ENCODE measurements around the gene HOOK1. TPM values are rescaled to one million over a fixed set of nuclear protein-coding genes. Genes with fewer than 3 reads are reported as not detected.

The HOOK1 gene
- total and polyA plus RNA-seq, 2 of the 13 experiments (the other 11 are each of a cell fraction or from before 2014, with no cell fraction given) = 11.3 to 24.2 TPM

DNA sequence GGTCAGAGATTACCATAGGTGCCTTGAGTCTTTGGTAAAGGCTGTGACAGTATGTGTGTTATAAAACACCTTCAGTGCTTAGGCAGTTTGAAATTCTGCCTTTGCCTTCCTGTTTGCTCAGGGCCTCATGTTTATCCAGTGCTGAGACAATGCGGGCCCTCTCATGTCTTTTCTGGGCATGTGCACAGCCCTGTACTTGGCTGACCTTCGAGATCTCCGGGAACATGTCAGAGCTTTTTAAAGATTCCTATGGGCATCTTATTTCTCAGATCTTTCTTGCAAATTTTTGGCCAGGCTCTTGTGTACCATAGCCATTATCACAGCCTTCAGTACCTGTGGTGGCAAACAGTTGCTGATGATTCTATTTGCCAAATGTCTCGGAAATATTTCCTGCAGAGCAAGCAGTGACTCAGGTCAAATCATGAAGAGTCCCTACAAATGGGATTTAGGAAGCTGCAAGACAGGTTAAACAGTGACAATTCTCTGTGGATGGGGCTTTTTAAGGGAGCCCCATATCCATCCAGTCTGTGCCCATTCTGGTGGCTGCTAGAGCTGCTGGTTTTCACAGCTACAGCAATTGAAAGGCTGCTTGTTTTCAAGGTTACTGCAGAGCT lies 42.1 kb downstream of the HOOK1 start (continued):
- TF ChIP-seq ZFP36 (IDR thresholded peaks at IDR 0.05; ENCODE audit: borderline replicate concordance, low read depth, low read length, partially characterized antibody) (no peak), KMT2A (CRISPR knock-in tag; IDR thresholded peaks at IDR 0.05) (peak; percentile 41; the same call in 1 of the 2 replicates), STAG1 (CRISPR knock-in tag; IDR thresholded peaks at IDR 0.05) (no peak), HOXA7 (CRISPR knock-in tag; IDR thresholded peaks at IDR 0.05) (no peak), PHF21A (CRISPR knock-in tag; IDR thresholded peaks at IDR 0.05) (peak; percentile 53; the same call in 1 of the 2 replicates), ZNF264 (CRISPR knock-in tag; IDR thresholded peaks at IDR 0.05) (peak; percentile 62; the same call in 1 of the 2 replicates), TGIF2 (CRISPR knock-in tag; IDR thresholded peaks at IDR 0.05) (peak; percentile 68), TBX2 (CRISPR knock-in tag; IDR thresholded peaks at IDR 0.05; ENCODE audit: borderline replicate concordance) (peak; percentile 70; the same call in 1 of the 2 replicates)
- TF ChIP-seq, protein P1, sequence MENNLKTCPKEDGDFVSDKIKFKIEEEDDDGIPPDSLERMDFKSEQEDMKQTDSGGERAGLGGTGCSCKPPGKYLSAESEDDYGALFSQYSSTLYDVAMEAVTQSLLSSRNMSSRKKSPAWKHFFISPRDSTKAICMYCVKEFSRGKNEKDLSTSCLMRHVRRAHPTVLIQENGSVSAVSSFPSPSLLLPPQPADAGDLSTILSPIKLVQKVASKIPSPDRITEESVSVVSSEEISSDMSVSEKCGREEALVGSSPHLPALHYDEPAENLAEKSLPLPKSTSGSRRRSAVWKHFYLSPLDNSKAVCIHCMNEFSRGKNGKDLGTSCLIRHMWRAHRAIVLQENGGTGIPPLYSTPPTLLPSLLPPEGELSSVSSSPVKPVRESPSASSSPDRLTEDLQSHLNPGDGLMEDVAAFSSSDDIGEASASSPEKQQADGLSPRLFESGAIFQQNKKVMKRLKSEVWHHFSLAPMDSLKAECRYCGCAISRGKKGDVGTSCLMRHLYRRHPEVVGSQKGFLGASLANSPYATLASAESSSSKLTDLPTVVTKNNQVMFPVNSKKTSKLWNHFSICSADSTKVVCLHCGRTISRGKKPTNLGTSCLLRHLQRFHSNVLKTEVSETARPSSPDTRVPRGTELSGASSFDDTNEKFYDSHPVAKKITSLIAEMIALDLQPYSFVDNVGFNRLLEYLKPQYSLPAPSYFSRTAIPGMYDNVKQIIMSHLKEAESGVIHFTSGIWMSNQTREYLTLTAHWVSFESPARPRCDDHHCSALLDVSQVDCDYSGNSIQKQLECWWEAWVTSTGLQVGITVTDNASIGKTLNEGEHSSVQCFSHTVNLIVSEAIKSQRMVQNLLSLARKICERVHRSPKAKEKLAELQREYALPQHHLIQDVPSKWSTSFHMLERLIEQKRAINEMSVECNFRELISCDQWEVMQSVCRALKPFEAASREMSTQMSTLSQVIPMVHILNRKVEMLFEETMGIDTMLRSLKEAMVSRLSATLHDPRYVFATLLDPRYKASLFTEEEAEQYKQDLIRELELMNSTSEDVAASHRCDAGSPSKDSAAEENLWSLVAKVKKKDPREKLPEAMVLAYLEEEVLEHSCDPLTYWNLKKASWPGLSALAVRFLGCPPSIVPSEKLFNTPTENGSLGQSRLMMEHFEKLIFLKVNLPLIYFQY (CRISPR knock-in tag; IDR thresholded peaks at IDR 0.05; ENCODE audit: borderline replicate concordance) = peak; percentile 57; the same call in 1 of the 2 replicates
- TF ChIP-seq, protein P2, sequence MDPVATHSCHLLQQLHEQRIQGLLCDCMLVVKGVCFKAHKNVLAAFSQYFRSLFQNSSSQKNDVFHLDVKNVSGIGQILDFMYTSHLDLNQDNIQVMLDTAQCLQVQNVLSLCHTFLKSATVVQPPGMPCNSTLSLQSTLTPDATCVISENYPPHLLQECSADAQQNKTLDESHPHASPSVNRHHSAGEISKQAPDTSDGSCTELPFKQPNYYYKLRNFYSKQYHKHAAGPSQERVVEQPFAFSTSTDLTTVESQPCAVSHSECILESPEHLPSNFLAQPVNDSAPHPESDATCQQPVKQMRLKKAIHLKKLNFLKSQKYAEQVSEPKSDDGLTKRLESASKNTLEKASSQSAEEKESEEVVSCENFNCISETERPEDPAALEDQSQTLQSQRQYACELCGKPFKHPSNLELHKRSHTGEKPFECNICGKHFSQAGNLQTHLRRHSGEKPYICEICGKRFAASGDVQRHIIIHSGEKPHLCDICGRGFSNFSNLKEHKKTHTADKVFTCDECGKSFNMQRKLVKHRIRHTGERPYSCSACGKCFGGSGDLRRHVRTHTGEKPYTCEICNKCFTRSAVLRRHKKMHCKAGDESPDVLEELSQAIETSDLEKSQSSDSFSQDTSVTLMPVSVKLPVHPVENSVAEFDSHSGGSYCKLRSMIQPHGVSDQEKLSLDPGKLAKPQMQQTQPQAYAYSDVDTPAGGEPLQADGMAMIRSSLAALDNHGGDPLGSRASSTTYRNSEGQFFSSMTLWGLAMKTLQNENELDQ (CRISPR knock-in tag; IDR thresholded peaks at IDR 0.05; ENCODE audit: borderline replicate concordance) = peak; percentile 54; the same call in 1 of the 2 replicates
- TF ChIP-seq, protein P3, sequence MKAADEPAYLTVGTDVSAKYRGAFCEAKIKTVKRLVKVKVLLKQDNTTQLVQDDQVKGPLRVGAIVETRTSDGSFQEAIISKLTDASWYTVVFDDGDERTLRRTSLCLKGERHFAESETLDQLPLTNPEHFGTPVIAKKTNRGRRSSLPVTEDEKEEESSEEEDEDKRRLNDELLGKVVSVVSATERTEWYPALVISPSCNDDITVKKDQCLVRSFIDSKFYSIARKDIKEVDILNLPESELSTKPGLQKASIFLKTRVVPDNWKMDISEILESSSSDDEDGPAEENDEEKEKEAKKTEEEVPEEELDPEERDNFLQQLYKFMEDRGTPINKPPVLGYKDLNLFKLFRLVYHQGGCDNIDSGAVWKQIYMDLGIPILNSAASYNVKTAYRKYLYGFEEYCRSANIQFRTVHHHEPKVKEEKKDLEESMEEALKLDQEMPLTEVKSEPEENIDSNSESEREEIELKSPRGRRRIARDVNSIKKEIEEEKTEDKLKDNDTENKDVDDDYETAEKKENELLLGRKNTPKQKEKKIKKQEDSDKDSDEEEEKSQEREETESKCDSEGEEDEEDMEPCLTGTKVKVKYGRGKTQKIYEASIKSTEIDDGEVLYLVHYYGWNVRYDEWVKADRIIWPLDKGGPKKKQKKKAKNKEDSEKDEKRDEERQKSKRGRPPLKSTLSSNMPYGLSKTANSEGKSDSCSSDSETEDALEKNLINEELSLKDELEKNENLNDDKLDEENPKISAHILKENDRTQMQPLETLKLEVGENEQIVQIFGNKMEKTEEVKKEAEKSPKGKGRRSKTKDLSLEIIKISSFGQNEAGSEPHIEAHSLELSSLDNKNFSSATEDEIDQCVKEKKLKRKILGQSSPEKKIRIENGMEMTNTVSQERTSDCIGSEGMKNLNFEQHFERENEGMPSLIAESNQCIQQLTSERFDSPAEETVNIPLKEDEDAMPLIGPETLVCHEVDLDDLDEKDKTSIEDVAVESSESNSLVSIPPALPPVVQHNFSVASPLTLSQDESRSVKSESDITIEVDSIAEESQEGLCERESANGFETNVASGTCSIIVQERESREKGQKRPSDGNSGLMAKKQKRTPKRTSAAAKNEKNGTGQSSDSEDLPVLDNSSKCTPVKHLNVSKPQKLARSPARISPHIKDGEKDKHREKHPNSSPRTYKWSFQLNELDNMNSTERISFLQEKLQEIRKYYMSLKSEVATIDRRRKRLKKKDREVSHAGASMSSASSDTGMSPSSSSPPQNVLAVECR (CRISPR knock-in tag; IDR thresholded peaks at IDR 0.05; ENCODE audit: borderline replicate concordance) = peak; percentile 45; the same call in 1 of the 2 replicates
- TF ChIP-seq, protein P4, sequence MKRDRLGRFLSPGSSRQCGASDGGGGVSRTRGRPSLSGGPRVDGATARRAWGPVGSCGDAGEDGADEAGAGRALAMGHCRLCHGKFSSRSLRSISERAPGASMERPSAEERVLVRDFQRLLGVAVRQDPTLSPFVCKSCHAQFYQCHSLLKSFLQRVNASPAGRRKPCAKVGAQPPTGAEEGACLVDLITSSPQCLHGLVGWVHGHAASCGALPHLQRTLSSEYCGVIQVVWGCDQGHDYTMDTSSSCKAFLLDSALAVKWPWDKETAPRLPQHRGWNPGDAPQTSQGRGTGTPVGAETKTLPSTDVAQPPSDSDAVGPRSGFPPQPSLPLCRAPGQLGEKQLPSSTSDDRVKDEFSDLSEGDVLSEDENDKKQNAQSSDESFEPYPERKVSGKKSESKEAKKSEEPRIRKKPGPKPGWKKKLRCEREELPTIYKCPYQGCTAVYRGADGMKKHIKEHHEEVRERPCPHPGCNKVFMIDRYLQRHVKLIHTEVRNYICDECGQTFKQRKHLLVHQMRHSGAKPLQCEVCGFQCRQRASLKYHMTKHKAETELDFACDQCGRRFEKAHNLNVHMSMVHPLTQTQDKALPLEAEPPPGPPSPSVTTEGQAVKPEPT (CRISPR knock-in tag; IDR thresholded peaks at IDR 0.05; ENCODE audit: low read depth) = no peak
- TF ChIP-seq, protein P5, sequence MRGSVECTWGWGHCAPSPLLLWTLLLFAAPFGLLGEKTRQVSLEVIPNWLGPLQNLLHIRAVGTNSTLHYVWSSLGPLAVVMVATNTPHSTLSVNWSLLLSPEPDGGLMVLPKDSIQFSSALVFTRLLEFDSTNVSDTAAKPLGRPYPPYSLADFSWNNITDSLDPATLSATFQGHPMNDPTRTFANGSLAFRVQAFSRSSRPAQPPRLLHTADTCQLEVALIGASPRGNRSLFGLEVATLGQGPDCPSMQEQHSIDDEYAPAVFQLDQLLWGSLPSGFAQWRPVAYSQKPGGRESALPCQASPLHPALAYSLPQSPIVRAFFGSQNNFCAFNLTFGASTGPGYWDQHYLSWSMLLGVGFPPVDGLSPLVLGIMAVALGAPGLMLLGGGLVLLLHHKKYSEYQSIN (CRISPR knock-in tag; IDR thresholded peaks at IDR 0.05; ENCODE audit: borderline replicate concordance) = no peak
- TF ChIP-seq, protein P6, sequence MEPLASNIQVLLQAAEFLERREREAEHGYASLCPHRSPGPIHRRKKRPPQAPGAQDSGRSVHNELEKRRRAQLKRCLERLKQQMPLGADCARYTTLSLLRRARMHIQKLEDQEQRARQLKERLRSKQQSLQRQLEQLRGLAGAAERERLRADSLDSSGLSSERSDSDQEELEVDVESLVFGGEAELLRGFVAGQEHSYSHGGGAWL (CRISPR knock-in tag; IDR thresholded peaks at IDR 0.05) = no peak

Measured in HepG2 (cell line).